Neural progenitor cell (in vitro differentiated cells): ENCODE results near the gene DPF3.

ENCODE experiments used
- CTCF ChIP-seq: fragments of 200-600 bp; sonication (generic); IDR thresholded peaks from 2 replicates; pipeline ENCODE4 v1.5.1; 2017; ENCODE audit warnings: antibody characterized with exemption, mild to moderate bottlenecking
- EZH2 ChIP-seq: fragments of 200-600 bp; sonication (generic); IDR thresholded peaks from 2 replicates; pipeline ENCODE4 v1.6.1; 2017; ENCODE audit warnings: antibody characterized with exemption, mild to moderate bottlenecking, moderate library complexity
- EZH2phosphoT487 ChIP-seq: fragments of 200-600 bp; sonication (generic); IDR thresholded peaks from 2 replicates; pipeline ENCODE4 v1.6.1; 2017; ENCODE audit warnings: antibody characterized with exemption

- no peak for TF ChIP-seq CTCF
- no peak for TF ChIP-seq EZH2phosphoT487
- no peak for TF ChIP-seq EZH2
These were observed 85.3 kb downstream of the DPF3 start for GRCh38 chr14:72808564-72808963.
